Esophagus muscularis mucosa (tissue), 4 donors: Measurements from ENCODE around the gene GTF3C1. TPM values are rescaled to one million over a fixed set of nuclear protein-coding genes. Genes with fewer than 3 reads are reported as not detected.

Source experiments
- DNase-seq: peaks from one replicate; pipeline ENCODE4 v3.0.0-alpha.2; 2017; ENCODE audit errors: extremely low spot score
- H3K27ac ChIP-seq, 4 donors: fragments of 200-600 bp; sonication (generic); replicated peaks in 1 of 4; 1 replicate in 3 of 4; 2 replicates in 1 of 4; pipeline ENCODE4 v1.5.1; 2016 to 2019; ENCODE audit warnings: mild to moderate bottlenecking in 1 of 4
- H3K27me3 ChIP-seq, 4 donors: fragments of 200-600 bp; sonication (generic); one replicate each; pipeline versions ENCODE4 v1.5.1 to v1.6.0; 2016 to 2019
- H3K36me3 ChIP-seq, 4 donors: fragments of 200-600 bp; sonication (generic); one replicate each; pipeline ENCODE4 v1.5.1; 2016 to 2019
- H3K4me1 ChIP-seq, 4 donors: fragments of 200-600 bp; sonication (generic); one replicate each; pipeline ENCODE4 v1.5.1; 2016 to 2019
- H3K4me3 ChIP-seq, 4 donors: fragments of 200-600 bp; sonication (generic); 1 replicate in 2 of 4; 2 replicates in 2 of 4; pipeline ENCODE4 v1.5.1; 2016 to 2019; ENCODE audit warnings: mild to moderate bottlenecking in 4 of 4, moderate library complexity in 1 of 4
- H3K9me3 ChIP-seq, 4 donors: fragments of 200-600 bp; sonication (generic); 1 replicate in 3 of 4; 2 replicates in 1 of 4; pipeline ENCODE4 v1.5.1; 2016 to 2019
- CTCF ChIP-seq, 3 experiments: fragments of 200-600 bp in 2 of 3; fragments of 450-650 bp in 1 of 3; sonication (generic) in 2 of 3; IDR thresholded peaks; one replicate each; pipeline ENCODE4 v1.5.1; 2017 to 2019; ENCODE audit warnings: antibody characterized with exemption in 3 of 3, mild to moderate bottlenecking in 2 of 3, moderate library complexity in 1 of 3
- EP300 ChIP-seq: sonication (generic); formaldehyde crosslinking; IDR thresholded peaks from one replicate; pipeline ENCODE4 v1.6.1; 2017; ENCODE audit warnings: antibody characterized with exemption
- POLR2A ChIP-seq: fragments of 450-650 bp; IDR thresholded peaks from one replicate; pipeline ENCODE4 v1.6.1; 2017; ENCODE audit warnings: antibody characterized with exemption, moderate library complexity, mild to moderate bottlenecking, low read depth
- POLR2AphosphoS5 ChIP-seq, 2 donors: sonication (generic); formaldehyde crosslinking; IDR thresholded peaks; one replicate each; pipeline ENCODE4 v1.6.1; 2017; ENCODE audit warnings: antibody characterized with exemption in 2 of 2
- WGBS: methylation state at CpG from one replicate; pipeline ENCODE4 v1.1.5; 2018; 5-methylcytosine and 5-hydroxymethylcytosine counted together
- intact Hi-C: fragments of 100-400 bp; cut with DNase I; formaldehyde crosslinking; loops from one replicate; pipeline ENCODE4 v1.15.1; 2023
- total RNA-seq, 4 donors: library from RNA; depleted of rRNA; stranded (reverse); fragments of >200 nt; gene quantifications; one replicate each; pipeline versions ENCODE4 v1.1.0 to v1.2.1, GENCODE V29; 2016

Gene GTF3C1
- total RNA-seq, 4 donors from 2014 or later = 37.6 to 65.4 (median 54.8) TPM

GRCh38 chr16:27470567-27471431 is 78.9 kb downstream of the GTF3C1 start:
- Histone ChIP-seq H3K36me3 (peaks cover 71 to 100% (median 100%) of the 10 kb centered on the region in 4 donors), H3K27me3 (no peaks in the 10 kb centered on the region), H3K4me3 (no peak overlapping the region), H3K4me1 (peaks cover 0 to 12% (median 5%) of the 10 kb centered on the region in 4 donors), H3K27ac (peak overlapping the region in 1 of 4 donors; percentile 6), H3K9me3 (no peaks in the 10 kb centered on the region)
- TF ChIP-seq POLR2AphosphoS5 (IDR thresholded peaks at IDR 0.05) (peak; percentile 8 to 27), EP300 (no peak)
- DNase-seq = no peak
- intact Hi-C loops = no loop called here
- 64% methylated on average over 27 of the region's 28 CpGs for WGBS

GRCh38 chr16:27468941-27469531 is 80.7 kb downstream of the GTF3C1 start:
- intact Hi-C loops = no loop called here
- Histone ChIP-seq H3K9me3 (no peaks in the 10 kb centered on the region), H3K36me3 (peaks cover 73 to 100% (median 100%) of the 10 kb centered on the region in 4 donors), H3K4me3 (no peak overlapping the region), H3K4me1 (peaks cover 0 to 12% (median 5%) of the 10 kb centered on the region in 4 donors), H3K27me3 (no peaks in the 10 kb centered on the region), H3K27ac (no peak overlapping the region)
- DNase-seq = no peak
- TF ChIP-seq CTCF (IDR thresholded peaks at IDR 0.05) = no peak
- no peak for TF ChIP-seq EP300
- no peak for TF ChIP-seq POLR2A
- no peak for TF ChIP-seq POLR2AphosphoS5 (IDR thresholded peaks at IDR 0.05)
- 96% methylated on average over 9 of the region's 22 CpGs for WGBS

DNA sequence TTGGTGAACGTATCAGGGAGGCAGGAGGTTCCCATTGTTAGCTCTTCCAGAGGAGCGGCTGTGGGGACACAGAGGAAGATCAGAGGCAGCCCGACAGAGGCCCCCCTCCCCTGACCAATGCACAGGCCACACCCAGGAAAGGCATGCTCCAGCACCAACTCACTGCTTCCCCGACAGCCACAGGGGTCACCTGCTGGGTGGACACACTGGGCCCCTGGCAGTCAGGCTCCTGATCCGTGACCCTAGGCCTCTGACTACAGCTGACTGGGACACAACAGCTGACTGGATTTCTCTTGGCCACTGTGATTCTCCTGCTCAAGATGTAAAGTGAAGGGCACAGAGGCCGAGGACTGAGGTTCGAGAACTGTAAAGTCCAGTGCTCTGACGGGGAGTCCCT is 84.2 kb downstream of the GTF3C1 start:
- Histone ChIP-seq H3K27me3 (no peaks in the 10 kb centered on the region), H3K4me3 (no peak overlapping the region), H3K27ac (no peak overlapping the region), H3K36me3 (peaks cover 88 to 100% (median 100%) of the 10 kb centered on the region in 4 donors), H3K9me3 (no peaks in the 10 kb centered on the region), H3K4me1 (peaks cover 11 to 21% (median 20%) of the 10 kb centered on the region in 4 donors)
- WGBS = 85% methylated on average over 7 of the region's 8 CpGs
- TF ChIP-seq POLR2AphosphoS5 (IDR thresholded peaks at IDR 0.05) (no peak), CTCF (IDR thresholded peaks at IDR 0.05) (no peak), POLR2A (no peak), EP300 (no peak)
- DNase-seq = no peak
- intact Hi-C loops = no loop called here

GRCh38 chr16:27464626-27465482 is 84.9 kb downstream of the GTF3C1 start:
- intact Hi-C loops = no loop called here
- 93% methylated on average over 18 of the region's 33 CpGs for WGBS
- no peak overlapping the region for H3K4me3 ChIP-seq
- TF ChIP-seq EP300 = no peak
- TF ChIP-seq POLR2AphosphoS5 (IDR thresholded peaks at IDR 0.05) = no peak
- TF ChIP-seq POLR2A = no peak
- peaks cover 11 to 26% (median 23%) of the 10 kb centered on the region in 4 donors for H3K4me1 ChIP-seq
- DNase-seq = no peak
- H3K27me3 ChIP-seq = no peaks in the 10 kb centered on the region
- no peaks in the 10 kb centered on the region for H3K9me3 ChIP-seq
- peaks cover 81 to 100% (median 100%) of the 10 kb centered on the region in 4 donors for H3K36me3 ChIP-seq
- H3K27ac ChIP-seq = no peak overlapping the region

DNA sequence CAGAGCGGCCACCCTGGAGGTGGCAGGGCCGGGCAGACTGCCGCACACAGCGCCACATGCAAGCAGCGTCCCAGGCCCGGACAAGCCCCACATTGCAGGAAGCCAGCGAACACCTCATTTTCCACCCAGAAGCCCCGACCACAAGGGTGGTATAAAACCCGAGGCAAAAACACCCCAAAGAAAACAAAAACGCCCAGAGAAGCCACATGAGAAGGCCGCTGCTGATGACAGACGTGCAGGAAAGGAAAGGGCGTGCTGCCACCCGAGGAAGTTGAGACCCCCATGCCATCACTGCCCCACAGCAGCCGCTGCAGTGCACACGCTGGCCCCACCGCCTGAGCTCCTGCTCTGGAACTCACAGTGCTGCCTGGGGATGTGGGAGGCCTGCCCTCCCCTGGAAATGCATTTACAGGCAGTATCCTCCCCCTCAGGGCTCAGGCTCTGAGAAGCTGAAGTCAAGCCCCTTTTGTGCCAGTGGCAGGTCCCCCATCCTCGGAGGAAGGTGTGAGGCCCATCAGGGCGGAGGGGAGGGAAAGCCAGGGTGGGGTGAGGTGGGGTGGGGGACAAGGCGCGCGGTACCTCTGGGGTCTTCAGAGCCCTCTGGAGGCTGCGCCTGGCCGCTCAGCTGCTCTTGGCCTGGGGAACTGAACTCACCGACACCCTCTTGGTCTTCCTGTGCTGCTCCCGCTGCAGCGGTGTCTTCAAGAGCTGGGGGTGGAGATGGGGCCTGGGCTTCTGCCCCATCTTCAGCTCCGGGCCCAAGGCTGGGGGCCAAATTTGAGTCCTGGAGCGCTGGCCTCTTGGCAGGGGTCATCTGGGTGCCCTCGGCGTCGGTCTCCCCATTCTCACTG is 85.7 kb downstream of the GTF3C1 start:
- H3K4me1 ChIP-seq = peaks cover 11 to 28% (median 24%) of the 10 kb centered on the region in 4 donors
- H3K9me3 ChIP-seq = no peaks in the 10 kb centered on the region
- no peak for TF ChIP-seq POLR2A
- no peak for TF ChIP-seq POLR2AphosphoS5 (IDR thresholded peaks at IDR 0.05)
- TF ChIP-seq EP300 = no peak
- TF ChIP-seq CTCF (IDR thresholded peaks at IDR 0.05) = no peak
- H3K27me3 ChIP-seq = no peaks in the 10 kb centered on the region
- no peak overlapping the region for H3K27ac ChIP-seq
- DNase-seq = no peak
- H3K36me3 ChIP-seq = peaks cover 73 to 98% (median 96%) of the 10 kb centered on the region in 4 donors
- H3K4me3 ChIP-seq = no peak overlapping the region
- WGBS = 90% methylated on average over 20 of the region's 32 CpGs
- intact Hi-C loops = no loop called here
